GM12891 (cell line): ENCODE data around the gene MAPK1IP1L.

Experiments used
- POLR2A ChIP-seq: IDR thresholded peaks from 2 replicates; pipeline ENCODE4 v1.6.1; 2011; ENCODE audit warnings: low read depth, low read length, control low read depth
- POLR2AphosphoS5 ChIP-seq: IDR thresholded peaks from 2 replicates; pipeline ENCODE4 v1.6.1; 2011; ENCODE audit warnings: low read depth, low read length, control low read depth
- POU2F2 ChIP-seq: IDR thresholded peaks from 2 replicates; pipeline ENCODE4 v1.6.1; 2011; ENCODE audit warnings: low read depth, mild to moderate bottlenecking, control low read depth, low read length, moderate library complexity
- SPI1 ChIP-seq: IDR thresholded peaks from 2 replicates; pipeline ENCODE4 v1.6.1; 2011; ENCODE audit warnings: low read depth, low read length, control low read depth
- TAF1 ChIP-seq: IDR thresholded peaks from 2 replicates; pipeline ENCODE4 v1.6.1; 2011; ENCODE audit warnings: low read depth, low read length, control low read depth

GRCh38 chr14:55101698-55102097 is 50.3 kb downstream of the MAPK1IP1L start:
- TF ChIP-seq POLR2A (no peak), TAF1 (no peak), POLR2AphosphoS5 (no peak), SPI1 (no peak), POU2F2 (no peak)
